Measurements from ENCODE around the gene SEPTIN5. TPM values are rescaled to one million over a fixed set of nuclear protein-coding genes. Genes with fewer than 3 reads are reported as not detected.

SEPTIN5 gene
- total and polyA plus RNA-seq, 2 experiments from 2014 or later, result 4.3 to 17.2 TPM

GRCh38 chr22:19713245-19713644 lies 1.1 kb upstream of the SEPTIN5 start:
- H2AFZ ChIP-seq, result no peak overlapping the region
- peaks cover 44% of the 10 kb centered on the region for H3K27me3 Mint-ChIP-seq (ENCODE audit: insufficient read depth, low read depth, poor library complexity)

More at GRCh38 chr22:19713245-19713644, 1.1 kb upstream of the SEPTIN5 start:
- no peaks in the 10 kb centered on the region for H3F3A ChIP-seq (replicated peaks; ENCODE audit: low read depth)
- H3K27me3 ChIP-seq (ENCODE audit: insufficient read depth), result peaks cover 49% of the 10 kb centered on the region
- ATAC-seq (no peak), DNase-seq (ENCODE audit: low spot score) (no peak)
- no peak overlapping the region for H3K4me2 ChIP-seq
- H3K9me2 ChIP-seq (ENCODE audit: insufficient read depth), result no peaks in the 10 kb centered on the region
- peaks cover 4% of the 10 kb centered on the region; the same call in 1 of the 2 replicates for H3K4me1 ChIP-seq (ENCODE audit: insufficient read depth)
- no peaks in the 10 kb centered on the region for H3K36me3 ChIP-seq (ENCODE audit: insufficient read depth)
- no peak overlapping the region for H3K27ac Mint-ChIP-seq
- TF ChIP-seq NANOG (IDR thresholded peaks at IDR 0.05; ENCODE audit: borderline replicate concordance) (no peak), CREB1 (CRISPR knock-in tag; IDR thresholded peaks at IDR 0.05; ENCODE audit: low read depth) (no peak), POLR2AphosphoS5 (IDR thresholded peaks at IDR 0.05; ENCODE audit: low read depth) (no peak), JUNB (IDR thresholded peaks at IDR 0.05; ENCODE audit: unreplicated experiment) (no peak), ZNF114 (CRISPR knock-in tag; IDR thresholded peaks at IDR 0.05) (no peak), EZH2phosphoT487 (IDR thresholded peaks at IDR 0.05; ENCODE audit: unreplicated experiment) (no peak), ZNF462 (CRISPR knock-in tag; IDR thresholded peaks at IDR 0.05) (no peak)
- TF ChIP-seq, protein P1, sequence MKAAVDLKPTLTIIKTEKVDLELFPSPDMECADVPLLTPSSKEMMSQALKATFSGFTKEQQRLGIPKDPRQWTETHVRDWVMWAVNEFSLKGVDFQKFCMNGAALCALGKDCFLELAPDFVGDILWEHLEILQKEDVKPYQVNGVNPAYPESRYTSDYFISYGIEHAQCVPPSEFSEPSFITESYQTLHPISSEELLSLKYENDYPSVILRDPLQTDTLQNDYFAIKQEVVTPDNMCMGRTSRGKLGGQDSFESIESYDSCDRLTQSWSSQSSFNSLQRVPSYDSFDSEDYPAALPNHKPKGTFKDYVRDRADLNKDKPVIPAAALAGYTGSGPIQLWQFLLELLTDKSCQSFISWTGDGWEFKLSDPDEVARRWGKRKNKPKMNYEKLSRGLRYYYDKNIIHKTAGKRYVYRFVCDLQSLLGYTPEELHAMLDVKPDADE (IDR thresholded peaks at IDR 0.05), result no peak
- TF ChIP-seq, protein P2, sequence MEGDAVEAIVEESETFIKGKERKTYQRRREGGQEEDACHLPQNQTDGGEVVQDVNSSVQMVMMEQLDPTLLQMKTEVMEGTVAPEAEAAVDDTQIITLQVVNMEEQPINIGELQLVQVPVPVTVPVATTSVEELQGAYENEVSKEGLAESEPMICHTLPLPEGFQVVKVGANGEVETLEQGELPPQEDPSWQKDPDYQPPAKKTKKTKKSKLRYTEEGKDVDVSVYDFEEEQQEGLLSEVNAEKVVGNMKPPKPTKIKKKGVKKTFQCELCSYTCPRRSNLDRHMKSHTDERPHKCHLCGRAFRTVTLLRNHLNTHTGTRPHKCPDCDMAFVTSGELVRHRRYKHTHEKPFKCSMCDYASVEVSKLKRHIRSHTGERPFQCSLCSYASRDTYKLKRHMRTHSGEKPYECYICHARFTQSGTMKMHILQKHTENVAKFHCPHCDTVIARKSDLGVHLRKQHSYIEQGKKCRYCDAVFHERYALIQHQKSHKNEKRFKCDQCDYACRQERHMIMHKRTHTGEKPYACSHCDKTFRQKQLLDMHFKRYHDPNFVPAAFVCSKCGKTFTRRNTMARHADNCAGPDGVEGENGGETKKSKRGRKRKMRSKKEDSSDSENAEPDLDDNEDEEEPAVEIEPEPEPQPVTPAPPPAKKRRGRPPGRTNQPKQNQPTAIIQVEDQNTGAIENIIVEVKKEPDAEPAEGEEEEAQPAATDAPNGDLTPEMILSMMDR (conservative IDR thresholded peaks at IDR 0.05; ENCODE audit: low read depth in 2 of 2), result no peak
- no peak overlapping the region for H3K27ac ChIP-seq (ENCODE audit: low read depth)
- no peaks in the 10 kb centered on the region for H3K79me2 ChIP-seq (replicated peaks; ENCODE audit: insufficient read depth)
- no peaks in the 10 kb centered on the region for H3K36me3 Mint-ChIP-seq (ENCODE audit: low read depth)
- no peaks in the 10 kb centered on the region for H4K20me1 ChIP-seq (replicated peaks; ENCODE audit: insufficient read depth)
- peak overlapping the region; percentile 64; the same call in 2 of the 3 replicates for H3K4me3 Mint-ChIP-seq
- peaks cover 8% of the 10 kb centered on the region for H3K4me1 Mint-ChIP-seq
- H3K4me3 ChIP-seq, result no peak overlapping the region
- no peaks in the 10 kb centered on the region for H3K9me3 Mint-ChIP-seq
